ENCODE results near the gene PLXNA2. TPM values are rescaled to one million over a fixed set of nuclear protein-coding genes. Genes with fewer than 3 reads are reported as not detected.
A peak's percentile ranks its signal among the peaks of the same experiment; 100 is the strongest.

Gene PLXNA2
- total and polyA plus RNA-seq, 8 donors, result 48.7 to 137 (median 72.9) TPM

DNA sequence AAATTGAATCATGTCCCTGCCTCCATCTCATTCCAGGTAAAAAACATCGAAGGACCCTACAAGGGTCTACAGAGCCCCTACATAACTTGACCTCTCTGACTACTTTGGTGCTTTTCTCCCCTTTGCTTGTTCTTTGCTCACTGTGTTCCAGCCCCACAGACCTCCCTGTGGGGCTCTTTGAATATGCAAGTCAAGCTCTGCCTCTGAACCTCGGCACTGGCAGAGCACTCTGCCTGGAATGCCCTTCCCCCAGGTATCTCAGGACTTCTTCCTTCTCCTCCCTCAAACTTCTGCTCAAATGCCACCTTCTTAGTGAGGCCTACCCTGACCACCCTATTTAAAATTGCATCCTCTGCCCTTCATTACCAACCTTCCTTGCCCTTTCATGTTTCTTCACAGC lies 245.5 kb downstream of the PLXNA2 start:
- H3K4me1 ChIP-seq, result no peaks in the 10 kb centered on the region
- TF ChIP-seq, protein P1, sequence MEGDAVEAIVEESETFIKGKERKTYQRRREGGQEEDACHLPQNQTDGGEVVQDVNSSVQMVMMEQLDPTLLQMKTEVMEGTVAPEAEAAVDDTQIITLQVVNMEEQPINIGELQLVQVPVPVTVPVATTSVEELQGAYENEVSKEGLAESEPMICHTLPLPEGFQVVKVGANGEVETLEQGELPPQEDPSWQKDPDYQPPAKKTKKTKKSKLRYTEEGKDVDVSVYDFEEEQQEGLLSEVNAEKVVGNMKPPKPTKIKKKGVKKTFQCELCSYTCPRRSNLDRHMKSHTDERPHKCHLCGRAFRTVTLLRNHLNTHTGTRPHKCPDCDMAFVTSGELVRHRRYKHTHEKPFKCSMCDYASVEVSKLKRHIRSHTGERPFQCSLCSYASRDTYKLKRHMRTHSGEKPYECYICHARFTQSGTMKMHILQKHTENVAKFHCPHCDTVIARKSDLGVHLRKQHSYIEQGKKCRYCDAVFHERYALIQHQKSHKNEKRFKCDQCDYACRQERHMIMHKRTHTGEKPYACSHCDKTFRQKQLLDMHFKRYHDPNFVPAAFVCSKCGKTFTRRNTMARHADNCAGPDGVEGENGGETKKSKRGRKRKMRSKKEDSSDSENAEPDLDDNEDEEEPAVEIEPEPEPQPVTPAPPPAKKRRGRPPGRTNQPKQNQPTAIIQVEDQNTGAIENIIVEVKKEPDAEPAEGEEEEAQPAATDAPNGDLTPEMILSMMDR (IDR thresholded peaks at IDR 0.05), result no peak
- no peaks in the 10 kb centered on the region for H3K27me3 ChIP-seq
- no peak for DNase-seq
- H3K4me3 ChIP-seq, result no peak overlapping the region
- no peaks in the 10 kb centered on the region for H3K36me3 ChIP-seq
- FAIRE-seq, result no peak
- no peak overlapping the region for H3K27ac ChIP-seq
- no peaks in the 10 kb centered on the region for H3K9me3 ChIP-seq
- intact Hi-C loops (cut with DNase I), result no loop called here
- ATAC-seq, result no peak
- WGBS, 2 donors, result 95 to 98% methylated on average over 2 of the region's 2 CpGs

- no peaks in the 10 kb centered on the region for H3K27me3 ChIP-seq
- H3K4me3 ChIP-seq, result no peak overlapping the region
- intact Hi-C loops (cut with DNase I), result no loop called here
- no peaks in the 10 kb centered on the region for H3K36me3 ChIP-seq
- peak; percentile 91 to 97 (median 95) for ATAC-seq
- H3K9me3 ChIP-seq, result no peaks in the 10 kb centered on the region
- TF ChIP-seq, protein P1 (IDR thresholded peaks at IDR 0.05), result peak; percentile 58 to 80 (median 74)
- no peaks in the 10 kb centered on the region for H3K4me1 ChIP-seq
- 31 to 35% methylated on average over 9 of the region's 9 CpGs for WGBS, 2 donors
- peak; percentile 47 for FAIRE-seq
- DNase-seq, result peak; percentile 68 to 82 (median 78)
- no peak overlapping the region for H3K27ac ChIP-seq
These were observed 246.5 kb downstream of the PLXNA2 start for GRCh38 chr1:207997486-207998268.

- Histone ChIP-seq H3K4me1 (no peaks in the 10 kb centered on the region), H3K27ac (no peak overlapping the region), H3K36me3 (no peaks in the 10 kb centered on the region), H3K4me3 (no peak overlapping the region), H3K9me3 (no peaks in the 10 kb centered on the region), H3K27me3 (no peaks in the 10 kb centered on the region)
- TF ChIP-seq, protein P1 (IDR thresholded peaks at IDR 0.05), result no peak
- no peak for ATAC-seq
- DNase-seq, result no peak
- intact Hi-C loops (cut with DNase I), result no loop called here
- FAIRE-seq, result no peak
These were observed 247.5 kb downstream of the PLXNA2 start for GRCh38 chr1:207996636-207997035.

- Histone ChIP-seq H3K36me3 (no peaks in the 10 kb centered on the region), H3K27me3 (no peaks in the 10 kb centered on the region), H3K4me1 (no peaks in the 10 kb centered on the region), H3K9me3 (no peaks in the 10 kb centered on the region), H3K4me3 (no peak overlapping the region), H3K27ac (no peak overlapping the region)
- TF ChIP-seq, protein P1 (IDR thresholded peaks at IDR 0.05), result no peak
- ATAC-seq (no peak), FAIRE-seq (no peak), DNase-seq (no peak)
- intact Hi-C loops (cut with DNase I), result no loop called here
- WGBS, 2 donors, result 69 to 76% methylated on average over 4 of the region's 4 CpGs
These were observed 248.6 kb downstream of the PLXNA2 start for GRCh38 chr1:207995576-207995975.

All from pancreas (tissue), 10 donors.